ENCODE data around the gene KCTD17.
A peak's percentile ranks its signal among the peaks of the same experiment; 100 is the strongest.

DNA sequence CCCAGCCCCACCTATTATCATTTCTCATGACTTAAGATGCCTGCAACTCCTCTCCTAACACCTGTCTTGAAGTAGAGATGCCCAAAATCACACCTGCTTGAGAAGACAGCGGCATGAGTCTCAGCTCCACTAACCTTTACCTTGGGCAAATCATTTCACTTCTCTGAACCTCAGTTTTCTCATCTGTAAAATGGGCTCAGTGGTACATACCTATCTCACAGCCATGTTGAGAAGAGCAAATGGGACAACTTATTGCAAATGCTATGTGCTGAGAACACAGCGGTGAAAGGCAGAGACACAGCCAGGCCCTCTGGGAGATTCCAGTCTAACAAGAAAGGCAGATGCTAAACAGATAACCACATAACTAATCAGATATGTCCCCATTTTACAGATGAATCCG, 40.1 kb upstream of the KCTD17 start:
- TF ChIP-seq, protein P1, sequence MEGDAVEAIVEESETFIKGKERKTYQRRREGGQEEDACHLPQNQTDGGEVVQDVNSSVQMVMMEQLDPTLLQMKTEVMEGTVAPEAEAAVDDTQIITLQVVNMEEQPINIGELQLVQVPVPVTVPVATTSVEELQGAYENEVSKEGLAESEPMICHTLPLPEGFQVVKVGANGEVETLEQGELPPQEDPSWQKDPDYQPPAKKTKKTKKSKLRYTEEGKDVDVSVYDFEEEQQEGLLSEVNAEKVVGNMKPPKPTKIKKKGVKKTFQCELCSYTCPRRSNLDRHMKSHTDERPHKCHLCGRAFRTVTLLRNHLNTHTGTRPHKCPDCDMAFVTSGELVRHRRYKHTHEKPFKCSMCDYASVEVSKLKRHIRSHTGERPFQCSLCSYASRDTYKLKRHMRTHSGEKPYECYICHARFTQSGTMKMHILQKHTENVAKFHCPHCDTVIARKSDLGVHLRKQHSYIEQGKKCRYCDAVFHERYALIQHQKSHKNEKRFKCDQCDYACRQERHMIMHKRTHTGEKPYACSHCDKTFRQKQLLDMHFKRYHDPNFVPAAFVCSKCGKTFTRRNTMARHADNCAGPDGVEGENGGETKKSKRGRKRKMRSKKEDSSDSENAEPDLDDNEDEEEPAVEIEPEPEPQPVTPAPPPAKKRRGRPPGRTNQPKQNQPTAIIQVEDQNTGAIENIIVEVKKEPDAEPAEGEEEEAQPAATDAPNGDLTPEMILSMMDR (IDR thresholded peaks at IDR 0.05; ENCODE audit: insufficient read depth, low read length), result no peak
- TF ChIP-seq POLR2AphosphoS5 (IDR thresholded peaks at IDR 0.05; ENCODE audit: low read depth) (0 out of 2 replicates have a peak, but pooled peaks have one; percentile 24), GABPA (IDR thresholded peaks at IDR 0.05; ENCODE audit: low read depth) (no peak), SPI1 (IDR thresholded peaks at IDR 0.05; ENCODE audit: borderline replicate concordance, low read depth) (no peak)
- TF ChIP-seq, protein P2, sequence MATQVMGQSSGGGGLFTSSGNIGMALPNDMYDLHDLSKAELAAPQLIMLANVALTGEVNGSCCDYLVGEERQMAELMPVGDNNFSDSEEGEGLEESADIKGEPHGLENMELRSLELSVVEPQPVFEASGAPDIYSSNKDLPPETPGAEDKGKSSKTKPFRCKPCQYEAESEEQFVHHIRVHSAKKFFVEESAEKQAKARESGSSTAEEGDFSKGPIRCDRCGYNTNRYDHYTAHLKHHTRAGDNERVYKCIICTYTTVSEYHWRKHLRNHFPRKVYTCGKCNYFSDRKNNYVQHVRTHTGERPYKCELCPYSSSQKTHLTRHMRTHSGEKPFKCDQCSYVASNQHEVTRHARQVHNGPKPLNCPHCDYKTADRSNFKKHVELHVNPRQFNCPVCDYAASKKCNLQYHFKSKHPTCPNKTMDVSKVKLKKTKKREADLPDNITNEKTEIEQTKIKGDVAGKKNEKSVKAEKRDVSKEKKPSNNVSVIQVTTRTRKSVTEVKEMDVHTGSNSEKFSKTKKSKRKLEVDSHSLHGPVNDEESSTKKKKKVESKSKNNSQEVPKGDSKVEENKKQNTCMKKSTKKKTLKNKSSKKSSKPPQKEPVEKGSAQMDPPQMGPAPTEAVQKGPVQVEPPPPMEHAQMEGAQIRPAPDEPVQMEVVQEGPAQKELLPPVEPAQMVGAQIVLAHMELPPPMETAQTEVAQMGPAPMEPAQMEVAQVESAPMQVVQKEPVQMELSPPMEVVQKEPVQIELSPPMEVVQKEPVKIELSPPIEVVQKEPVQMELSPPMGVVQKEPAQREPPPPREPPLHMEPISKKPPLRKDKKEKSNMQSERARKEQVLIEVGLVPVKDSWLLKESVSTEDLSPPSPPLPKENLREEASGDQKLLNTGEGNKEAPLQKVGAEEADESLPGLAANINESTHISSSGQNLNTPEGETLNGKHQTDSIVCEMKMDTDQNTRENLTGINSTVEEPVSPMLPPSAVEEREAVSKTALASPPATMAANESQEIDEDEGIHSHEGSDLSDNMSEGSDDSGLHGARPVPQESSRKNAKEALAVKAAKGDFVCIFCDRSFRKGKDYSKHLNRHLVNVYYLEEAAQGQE (IDR thresholded peaks at IDR 0.05; ENCODE audit: insufficient replicate concordance, low read depth), result no peak

Measured in HL-60 (cell line).